ENCODE results near the gene UBE2B.

The UBE2B gene

GRCh38 chr5:134398609-134399155 is 27.3 kb downstream of the UBE2B start:
- no peak overlapping the region for H3K4me3 ChIP-seq (ENCODE audit: low read depth in 1 of 2, low read length in 2 of 2)
- no peaks in the 10 kb centered on the region for H3K4me1 ChIP-seq (ENCODE audit: control insufficient read depth in 1 of 2, insufficient read depth in 2 of 2, low read length in 2 of 2)
- H3K27ac ChIP-seq (ENCODE audit: low read length) = no peak overlapping the region
- no peaks in the 10 kb centered on the region for H3K9me3 ChIP-seq (ENCODE audit: control insufficient read depth in 1 of 2, low read length in 2 of 2)
- peaks cover 34 to 57% of the 10 kb centered on the region in 2 donors for H3K36me3 ChIP-seq (ENCODE audit: control insufficient read depth in 1 of 2, insufficient read depth in 2 of 2, low read length in 2 of 2)
- H3K27me3 ChIP-seq (ENCODE audit: low read depth, low read length) = no peaks in the 10 kb centered on the region

- Histone ChIP-seq H3K4me3 (ENCODE audit: low read depth in 1 of 2, low read length in 2 of 2) (no peak overlapping the region), H3K27me3 (ENCODE audit: low read depth, low read length) (no peaks in the 10 kb centered on the region), H3K36me3 (ENCODE audit: control insufficient read depth in 1 of 2, insufficient read depth in 2 of 2, low read length in 2 of 2) (peaks cover 12 to 29% of the 10 kb centered on the region in 2 donors), H3K9me3 (ENCODE audit: control insufficient read depth in 1 of 2, low read length in 2 of 2) (no peaks in the 10 kb centered on the region), H3K27ac (ENCODE audit: low read length) (no peak overlapping the region), H3K4me1 (ENCODE audit: control insufficient read depth in 1 of 2, insufficient read depth in 2 of 2, low read length in 2 of 2) (no peaks in the 10 kb centered on the region)
Observed at GRCh38 chr5:134403951-134404350, 32.6 kb downstream of the UBE2B start.

GRCh38 chr5:134406390-134406789 is 35.0 kb downstream of the UBE2B start:
- Histone ChIP-seq H3K27ac (ENCODE audit: low read length) (no peak overlapping the region), H3K27me3 (ENCODE audit: low read depth, low read length) (no peaks in the 10 kb centered on the region), H3K4me1 (ENCODE audit: control insufficient read depth in 1 of 2, insufficient read depth in 2 of 2, low read length in 2 of 2) (peaks cover 7 to 15% of the 10 kb centered on the region in 2 donors), H3K4me3 (ENCODE audit: low read depth in 1 of 2, low read length in 2 of 2) (no peak overlapping the region), H3K36me3 (ENCODE audit: control insufficient read depth in 1 of 2, insufficient read depth in 2 of 2, low read length in 2 of 2) (peaks cover 6 to 22% of the 10 kb centered on the region in 2 donors), H3K9me3 (ENCODE audit: control insufficient read depth in 1 of 2, low read length in 2 of 2) (no peaks in the 10 kb centered on the region)

GRCh38 chr5:134409321-134409720 is 38.0 kb downstream of the UBE2B start:
- Histone ChIP-seq H3K27me3 (ENCODE audit: low read depth, low read length) (no peaks in the 10 kb centered on the region), H3K4me3 (ENCODE audit: low read depth in 1 of 2, low read length in 2 of 2) (no peak overlapping the region), H3K9me3 (ENCODE audit: control insufficient read depth in 1 of 2, low read length in 2 of 2) (no peaks in the 10 kb centered on the region), H3K4me1 (ENCODE audit: control insufficient read depth in 1 of 2, insufficient read depth in 2 of 2, low read length in 2 of 2) (peaks cover 7 to 19% of the 10 kb centered on the region in 2 donors), H3K36me3 (ENCODE audit: control insufficient read depth in 1 of 2, insufficient read depth in 2 of 2, low read length in 2 of 2) (peaks cover 6 to 11% of the 10 kb centered on the region in 2 donors), H3K27ac (ENCODE audit: low read length) (no peak overlapping the region)

GRCh38 chr5:134410822-134411221 is 39.5 kb downstream of the UBE2B start:
- Histone ChIP-seq H3K4me1 (ENCODE audit: control insufficient read depth in 1 of 2, insufficient read depth in 2 of 2, low read length in 2 of 2) (peaks cover 7 to 19% of the 10 kb centered on the region in 2 donors), H3K4me3 (ENCODE audit: low read depth in 1 of 2, low read length in 2 of 2) (peak overlapping the region; percentile 87 to 98), H3K27ac (ENCODE audit: low read length) (no peak overlapping the region), H3K36me3 (ENCODE audit: control insufficient read depth in 1 of 2, insufficient read depth in 2 of 2, low read length in 2 of 2) (peaks cover 4 to 11% of the 10 kb centered on the region in 2 donors), H3K27me3 (ENCODE audit: low read depth, low read length) (no peaks in the 10 kb centered on the region), H3K9me3 (ENCODE audit: control insufficient read depth in 1 of 2, low read length in 2 of 2) (no peaks in the 10 kb centered on the region)

GRCh38 chr5:134411228-134411545 is 39.8 kb downstream of the UBE2B start:
- H3K4me1 ChIP-seq (ENCODE audit: control insufficient read depth in 1 of 2, insufficient read depth in 2 of 2, low read length in 2 of 2) = peaks cover 7 to 19% of the 10 kb centered on the region in 2 donors
- H3K27me3 ChIP-seq (ENCODE audit: low read depth, low read length) = no peaks in the 10 kb centered on the region
- H3K27ac ChIP-seq (ENCODE audit: low read length) = peak overlapping the region; percentile 60
- H3K4me3 ChIP-seq (ENCODE audit: low read depth in 1 of 2, low read length in 2 of 2) = peak overlapping the region; percentile 87 to 98
- H3K9me3 ChIP-seq (ENCODE audit: control insufficient read depth in 1 of 2, low read length in 2 of 2) = no peaks in the 10 kb centered on the region
- H3K36me3 ChIP-seq (ENCODE audit: control insufficient read depth in 1 of 2, insufficient read depth in 2 of 2, low read length in 2 of 2) = peaks cover 3 to 10% of the 10 kb centered on the region in 2 donors

GRCh38 chr5:134411546-134412266 is 40.3 kb downstream of the UBE2B start, which contains the start of gene CDKN2AIPNL:
Gene CDKN2AIPNL, minus strand, starts transcription at chr5:134411881. Its CDS starts 27 bp downstream, at chr5:134411854.
- no peaks in the 10 kb centered on the region for H3K27me3 ChIP-seq (ENCODE audit: low read depth, low read length)
- peaks cover 7 to 19% of the 10 kb centered on the region in 2 donors for H3K4me1 ChIP-seq (ENCODE audit: control insufficient read depth in 1 of 2, insufficient read depth in 2 of 2, low read length in 2 of 2)
- H3K36me3 ChIP-seq (ENCODE audit: control insufficient read depth in 1 of 2, insufficient read depth in 2 of 2, low read length in 2 of 2) = peaks cover 0 to 4% of the 10 kb centered on the region in 2 donors
- H3K27ac ChIP-seq (ENCODE audit: low read length) = peak within 1 kb of the TSS; percentile 90
- peak within 1 kb of the TSS; percentile 87 to 98 for H3K4me3 ChIP-seq (ENCODE audit: low read depth in 1 of 2, low read length in 2 of 2)
- H3K9me3 ChIP-seq (ENCODE audit: control insufficient read depth in 1 of 2, low read length in 2 of 2) = no peaks in the 10 kb centered on the region

GRCh38 chr5:134413046-134413445 is 41.7 kb downstream of the UBE2B start:
- Histone ChIP-seq H3K27ac (ENCODE audit: low read length) (no peak overlapping the region), H3K4me1 (ENCODE audit: control insufficient read depth in 1 of 2, insufficient read depth in 2 of 2, low read length in 2 of 2) (peaks cover 7 to 19% of the 10 kb centered on the region in 2 donors), H3K27me3 (ENCODE audit: low read depth, low read length) (no peaks in the 10 kb centered on the region)

GRCh38 chr5:134417707-134418106 is 46.3 kb downstream of the UBE2B start:
- no peaks in the 10 kb centered on the region for H3K36me3 ChIP-seq (ENCODE audit: control insufficient read depth in 1 of 2, insufficient read depth in 2 of 2, low read length in 2 of 2)
- no peak overlapping the region for H3K4me3 ChIP-seq (ENCODE audit: low read depth in 1 of 2, low read length in 2 of 2)
- peaks cover 0 to 4% of the 10 kb centered on the region in 2 donors for H3K9me3 ChIP-seq (ENCODE audit: control insufficient read depth in 1 of 2, low read length in 2 of 2)
- H3K27me3 ChIP-seq (ENCODE audit: low read depth, low read length) = no peaks in the 10 kb centered on the region
- H3K4me1 ChIP-seq (ENCODE audit: control insufficient read depth in 1 of 2, insufficient read depth in 2 of 2, low read length in 2 of 2) = no peaks in the 10 kb centered on the region
- H3K27ac ChIP-seq (ENCODE audit: low read length) = no peak overlapping the region

More at GRCh38 chr5:134413046-134413445, 41.7 kb downstream of the UBE2B start:
- no peaks in the 10 kb centered on the region for H3K36me3 ChIP-seq (ENCODE audit: control insufficient read depth in 1 of 2, insufficient read depth in 2 of 2, low read length in 2 of 2)
- H3K9me3 ChIP-seq (ENCODE audit: control insufficient read depth in 1 of 2, low read length in 2 of 2) = no peaks in the 10 kb centered on the region
- H3K4me3 ChIP-seq (ENCODE audit: low read depth in 1 of 2, low read length in 2 of 2) = no peak overlapping the region

- H3K27me3 ChIP-seq (ENCODE audit: low read depth, low read length) = no peaks in the 10 kb centered on the region
- peaks cover 0 to 4% of the 10 kb centered on the region in 2 donors for H3K9me3 ChIP-seq (ENCODE audit: control insufficient read depth in 1 of 2, low read length in 2 of 2)
- H3K4me3 ChIP-seq (ENCODE audit: low read depth in 1 of 2, low read length in 2 of 2) = no peak overlapping the region
- no peaks in the 10 kb centered on the region for H3K36me3 ChIP-seq (ENCODE audit: control insufficient read depth in 1 of 2, insufficient read depth in 2 of 2, low read length in 2 of 2)
- H3K4me1 ChIP-seq (ENCODE audit: control insufficient read depth in 1 of 2, insufficient read depth in 2 of 2, low read length in 2 of 2) = no peaks in the 10 kb centered on the region
- H3K27ac ChIP-seq (ENCODE audit: low read length) = no peak overlapping the region
Observed at GRCh38 chr5:134418958-134419357, 47.6 kb downstream of the UBE2B start.

GRCh38 chr5:134420343-134420742 is 49.0 kb downstream of the UBE2B start:
- Histone ChIP-seq H3K27ac (ENCODE audit: low read length) (no peak overlapping the region), H3K9me3 (ENCODE audit: control insufficient read depth in 1 of 2, low read length in 2 of 2) (peaks cover 0 to 4% of the 10 kb centered on the region in 2 donors), H3K36me3 (ENCODE audit: control insufficient read depth in 1 of 2, insufficient read depth in 2 of 2, low read length in 2 of 2) (no peaks in the 10 kb centered on the region), H3K4me3 (ENCODE audit: low read depth in 1 of 2, low read length in 2 of 2) (no peak overlapping the region), H3K27me3 (ENCODE audit: low read depth, low read length) (no peaks in the 10 kb centered on the region), H3K4me1 (ENCODE audit: control insufficient read depth in 1 of 2, insufficient read depth in 2 of 2, low read length in 2 of 2) (no peaks in the 10 kb centered on the region)

Measured in muscle layer of duodenum (tissue), 2 donors.